ENCODE measurements around the gene MAPK10. TPM values are rescaled to one million over a fixed set of nuclear protein-coding genes. Genes with fewer than 3 reads are reported as not detected.

The MAPK10 gene
- total RNA-seq, 4 donors from 2014 or later = 0.15 to 1.5 (median 0.35) TPM; not detected in 1

DNA sequence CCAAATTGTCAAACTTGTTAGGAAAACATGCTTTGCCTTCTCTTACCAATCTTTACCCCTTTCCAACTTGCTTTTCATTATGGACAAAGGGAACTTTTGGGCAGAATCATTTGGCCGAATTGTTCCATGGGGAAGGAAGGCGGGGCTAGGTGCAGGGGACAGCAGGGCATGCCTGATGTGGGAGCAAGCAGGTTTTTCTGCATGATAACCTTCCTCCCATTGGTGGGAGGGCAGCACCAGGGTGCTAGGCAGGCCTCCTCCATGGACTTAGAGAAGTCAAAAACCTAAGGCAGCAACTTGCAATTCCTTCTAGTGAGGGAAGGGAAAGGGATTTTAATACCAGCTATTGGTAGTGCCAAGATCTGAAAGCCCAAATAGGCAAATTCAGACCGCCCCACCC, 260.5 kb downstream of the MAPK10 start:
- H3K36me3 ChIP-seq = no peaks in the 10 kb centered on the region
- no peaks in the 10 kb centered on the region for H3K9me3 ChIP-seq
- DNase-seq (no peak), ATAC-seq (no peak)
- intact Hi-C loops (cut with DNase I; ENCODE audit: low total_unique reads) = no loop called here
- no peak overlapping the region for H3K27ac ChIP-seq
- H3K27me3 ChIP-seq = no peaks in the 10 kb centered on the region
- no peak for TF ChIP-seq POLR2A (IDR thresholded peaks at IDR 0.05)
- TF ChIP-seq, protein P1, sequence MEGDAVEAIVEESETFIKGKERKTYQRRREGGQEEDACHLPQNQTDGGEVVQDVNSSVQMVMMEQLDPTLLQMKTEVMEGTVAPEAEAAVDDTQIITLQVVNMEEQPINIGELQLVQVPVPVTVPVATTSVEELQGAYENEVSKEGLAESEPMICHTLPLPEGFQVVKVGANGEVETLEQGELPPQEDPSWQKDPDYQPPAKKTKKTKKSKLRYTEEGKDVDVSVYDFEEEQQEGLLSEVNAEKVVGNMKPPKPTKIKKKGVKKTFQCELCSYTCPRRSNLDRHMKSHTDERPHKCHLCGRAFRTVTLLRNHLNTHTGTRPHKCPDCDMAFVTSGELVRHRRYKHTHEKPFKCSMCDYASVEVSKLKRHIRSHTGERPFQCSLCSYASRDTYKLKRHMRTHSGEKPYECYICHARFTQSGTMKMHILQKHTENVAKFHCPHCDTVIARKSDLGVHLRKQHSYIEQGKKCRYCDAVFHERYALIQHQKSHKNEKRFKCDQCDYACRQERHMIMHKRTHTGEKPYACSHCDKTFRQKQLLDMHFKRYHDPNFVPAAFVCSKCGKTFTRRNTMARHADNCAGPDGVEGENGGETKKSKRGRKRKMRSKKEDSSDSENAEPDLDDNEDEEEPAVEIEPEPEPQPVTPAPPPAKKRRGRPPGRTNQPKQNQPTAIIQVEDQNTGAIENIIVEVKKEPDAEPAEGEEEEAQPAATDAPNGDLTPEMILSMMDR (IDR thresholded peaks at IDR 0.05 in 4 of 5, conservative IDR thresholded peaks at IDR 0.05 in 1 of 5) = no peak
- in situ Hi-C loops (cut with MboI; ENCODE audit: low sequenced_read_pairs in 4 of 4) = no loop called here
- H3K4me1 ChIP-seq = no peaks in the 10 kb centered on the region
- no peak overlapping the region for H3K4me3 ChIP-seq

DNA sequence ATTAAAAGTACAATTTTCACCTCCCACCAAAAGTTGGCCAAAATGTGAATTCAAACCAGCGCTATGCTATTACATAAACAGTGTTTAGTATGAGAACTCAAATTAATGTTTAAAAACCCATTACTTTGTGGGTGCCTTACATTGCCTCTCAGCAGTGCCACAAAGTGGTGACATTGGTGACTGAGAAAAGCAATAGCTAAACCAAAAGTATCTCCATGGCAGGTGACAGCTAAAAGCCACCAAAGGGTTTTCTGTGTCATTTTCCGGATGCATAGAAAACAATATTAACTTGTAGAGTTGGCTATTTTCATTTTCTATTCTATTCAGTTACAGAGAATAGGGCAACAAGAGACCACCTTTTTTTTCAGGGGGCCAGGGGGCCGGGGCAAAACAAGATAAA, 261.2 kb downstream of the MAPK10 start:
- Histone ChIP-seq H3K36me3 (no peaks in the 10 kb centered on the region), H3K9me3 (no peaks in the 10 kb centered on the region), H3K27me3 (no peaks in the 10 kb centered on the region), H3K4me1 (no peaks in the 10 kb centered on the region), H3K4me3 (no peak overlapping the region), H3K27ac (no peak overlapping the region)
- intact Hi-C loops (cut with DNase I; ENCODE audit: low total_unique reads) (no loop called here), in situ Hi-C loops (cut with MboI; ENCODE audit: low sequenced_read_pairs in 4 of 4) (no loop called here)
- no peak for DNase-seq
- no peak for ATAC-seq
- no peak for TF ChIP-seq POLR2A (IDR thresholded peaks at IDR 0.05)
- TF ChIP-seq, protein P1 (IDR thresholded peaks at IDR 0.05 in 4 of 5, conservative IDR thresholded peaks at IDR 0.05 in 1 of 5) = no peak

- Histone ChIP-seq H3K27me3 (no peaks in the 10 kb centered on the region), H3K4me3 (no peak overlapping the region), H3K4me1 (no peaks in the 10 kb centered on the region), H3K9me3 (no peaks in the 10 kb centered on the region), H3K36me3 (no peaks in the 10 kb centered on the region), H3K27ac (no peak overlapping the region)
- in situ Hi-C loops (cut with MboI; ENCODE audit: low sequenced_read_pairs in 4 of 4) = no loop called here
- no peak for DNase-seq
- TF ChIP-seq, protein P1 (IDR thresholded peaks at IDR 0.05 in 4 of 5, conservative IDR thresholded peaks at IDR 0.05 in 1 of 5) = no peak
- TF ChIP-seq POLR2A (IDR thresholded peaks at IDR 0.05) = no peak
- ATAC-seq = no peak
- intact Hi-C loops (cut with DNase I; ENCODE audit: low total_unique reads) = no loop called here
These were observed 263.5 kb downstream of the MAPK10 start for GRCh38 chr4:86096373-86096772.

DNA sequence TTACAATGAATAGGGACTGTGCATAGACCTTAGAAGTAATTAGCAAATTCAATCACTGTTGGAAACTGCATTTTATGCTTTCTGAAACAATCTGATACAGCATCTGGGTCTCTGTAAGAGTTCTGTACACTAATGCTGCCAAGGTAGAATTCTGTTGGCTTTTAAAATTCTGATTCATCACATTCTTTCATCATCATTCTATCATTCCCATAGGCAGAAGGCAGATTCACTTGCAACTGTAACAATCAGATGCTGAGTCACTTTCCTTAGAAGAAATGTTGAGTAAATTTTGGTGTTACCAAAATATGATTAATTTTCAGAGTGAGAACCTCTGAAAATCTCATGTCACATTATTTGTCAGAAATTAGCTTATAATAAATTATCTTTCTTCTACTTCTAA, 267.2 kb downstream of the MAPK10 start:
- H3K36me3 ChIP-seq = no peaks in the 10 kb centered on the region
- H3K4me3 ChIP-seq = no peak overlapping the region
- ATAC-seq (no peak), DNase-seq (no peak)
- intact Hi-C loops (cut with DNase I; ENCODE audit: low total_unique reads) = no loop called here
- no peak for TF ChIP-seq POLR2A (IDR thresholded peaks at IDR 0.05)
- TF ChIP-seq, protein P1 (IDR thresholded peaks at IDR 0.05 in 4 of 5, conservative IDR thresholded peaks at IDR 0.05 in 1 of 5) = no peak
- no peaks in the 10 kb centered on the region for H3K9me3 ChIP-seq
- in situ Hi-C loops (cut with MboI; ENCODE audit: low sequenced_read_pairs in 4 of 4) = no loop called here
- H3K4me1 ChIP-seq = no peaks in the 10 kb centered on the region
- H3K27ac ChIP-seq = no peak overlapping the region
- H3K27me3 ChIP-seq = no peaks in the 10 kb centered on the region

GRCh38 chr4:86091201-86091600, 268.7 kb downstream of the MAPK10 start:
- Histone ChIP-seq H3K4me3 (no peak overlapping the region), H3K4me1 (no peaks in the 10 kb centered on the region), H3K36me3 (no peaks in the 10 kb centered on the region), H3K27ac (no peak overlapping the region), H3K9me3 (no peaks in the 10 kb centered on the region), H3K27me3 (no peaks in the 10 kb centered on the region)
- TF ChIP-seq, protein P1 (IDR thresholded peaks at IDR 0.05 in 4 of 5, conservative IDR thresholded peaks at IDR 0.05 in 1 of 5) = no peak
- no peak for TF ChIP-seq POLR2A (IDR thresholded peaks at IDR 0.05)
- ATAC-seq = no peak
- in situ Hi-C loops (cut with MboI; ENCODE audit: low sequenced_read_pairs in 4 of 4) = no loop called here
- intact Hi-C loops (cut with DNase I; ENCODE audit: low total_unique reads) = no loop called here
- no peak for DNase-seq
